ENCODE measurements around the gene EYS.
A peak's percentile ranks its signal among the peaks of the same experiment; 100 is the strongest.
"Not testable (repeated sequence)": the region's sequence is repeated elsewhere in the genome, so short reads cannot be mapped to it uniquely, and the experiment has no call there.

EYS gene

GRCh38 chr6:63805808-63806572 is 1901.0 kb downstream of the EYS start:
- peak overlapping the region; percentile 4 for H3K4me3 ChIP-seq (ENCODE audit: low read length)
- peak; percentile 94 for DNase-seq (ENCODE audit: low read depth)
- TF ChIP-seq CTCF (IDR thresholded peaks at IDR 0.05; ENCODE audit: insufficient read depth, low read depth, low read length, missing control alignments): no peak

GRCh38 chr6:63805345-63805744 is 1901.7 kb downstream of the EYS start:
- no peak for TF ChIP-seq CTCF (IDR thresholded peaks at IDR 0.05; ENCODE audit: insufficient read depth, low read depth, low read length, missing control alignments)
- no peak overlapping the region for H3K4me3 ChIP-seq (ENCODE audit: low read length)
- no peak for DNase-seq (ENCODE audit: low read depth)

GRCh38 chr6:63804381-63804956 is 1902.6 kb downstream of the EYS start:
- TF ChIP-seq CTCF (IDR thresholded peaks at IDR 0.05; ENCODE audit: insufficient read depth, low read depth, low read length, missing control alignments): no peak
- peak; percentile 90 for DNase-seq (ENCODE audit: low read depth)
- no peak overlapping the region for H3K4me3 ChIP-seq (ENCODE audit: low read length)

- TF ChIP-seq CTCF (IDR thresholded peaks at IDR 0.05; ENCODE audit: insufficient read depth, low read depth, low read length, missing control alignments): no peak
- no peak for DNase-seq (ENCODE audit: low read depth)
- no peak overlapping the region for H3K4me3 ChIP-seq (ENCODE audit: low read length)
These were observed 1903.7 kb downstream of the EYS start for GRCh38 chr6:63803371-63803770.

- peak; percentile 42 for DNase-seq (ENCODE audit: low read depth)
- no peak overlapping the region for H3K4me3 ChIP-seq (ENCODE audit: low read length)
- peak; percentile 69 for TF ChIP-seq CTCF (IDR thresholded peaks at IDR 0.05; ENCODE audit: insufficient read depth, low read depth, low read length, missing control alignments)
These were observed 1904.3 kb downstream of the EYS start for GRCh38 chr6:63802606-63803206.

GRCh38 chr6:63800386-63800785 is 1906.6 kb downstream of the EYS start:
- H3K4me3 ChIP-seq (ENCODE audit: low read length); DNase-seq (ENCODE audit: low read depth): not testable (repeated sequence)

GRCh38 chr6:63799813-63800212 is 1907.2 kb downstream of the EYS start:
- no peak for TF ChIP-seq CTCF (IDR thresholded peaks at IDR 0.05; ENCODE audit: insufficient read depth, low read depth, low read length, missing control alignments)
- no peak overlapping the region for H3K4me3 ChIP-seq (ENCODE audit: low read length)
- DNase-seq (ENCODE audit: low read depth): no peak
